GM23248 (cell line): ENCODE data around the gene MCTP2.

Source experiments
- EZH2 ChIP-seq: fragments of 200-600 bp; sonication (generic); IDR thresholded peaks from 2 replicates; pipeline ENCODE4 v1.6.1; 2018; ENCODE audit warnings: antibody characterized with exemption, mild to moderate bottlenecking; ENCODE audit not compliant: insufficient read depth, poor library complexity, severe bottlenecking
- EZH2phosphoT487 ChIP-seq: fragments of 200-600 bp; sonication (generic); IDR thresholded peaks from 2 replicates; pipeline ENCODE4 v1.6.1; 2018; ENCODE audit warnings: antibody characterized with exemption, moderate library complexity, mild to moderate bottlenecking, low read depth; ENCODE audit not compliant: insufficient read depth

DNA sequence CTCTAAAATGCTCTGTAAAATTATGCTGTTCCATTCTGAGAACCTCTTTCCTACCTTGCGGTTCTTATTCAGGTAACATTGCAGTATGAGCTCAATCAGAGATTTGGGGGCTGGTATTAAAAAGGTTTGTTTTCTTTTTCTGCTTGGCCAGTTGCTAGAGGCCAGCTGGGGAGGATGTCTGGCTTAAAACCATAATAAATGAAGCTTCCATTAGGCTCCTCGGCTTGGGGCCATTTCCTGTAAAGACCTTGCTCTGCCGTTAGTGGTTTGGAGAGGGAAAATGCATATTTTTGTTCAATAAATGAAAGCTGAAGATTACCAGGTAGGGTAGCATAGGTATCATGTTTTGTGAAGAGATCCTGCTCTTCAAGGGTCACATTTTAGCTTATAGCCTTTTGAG lies 55.2 kb downstream of the MCTP2 start:
- no peak for TF ChIP-seq EZH2
- TF ChIP-seq EZH2phosphoT487, result no peak
